Right lung (tissue), 10 donors: ENCODE data around the gene OR5K1. TPM values are rescaled to one million over a fixed set of nuclear protein-coding genes. Genes with fewer than 3 reads are reported as not detected.

Experiments
- DNase-seq, 2 donors: peaks; one replicate each; pipeline ENCODE4 v3.0.0-alpha.2; 2013
- long read RNA-seq, 8 donors: transcript quantifications; one replicate each; lab custom pipeline, GENCODE V29; 2026
- polyA plus RNA-seq, 5 donors: library from polyadenylated mRNA; unstranded; fragments of 120-200 nt; gene quantifications; one replicate each; pipeline versions ENCODE4 v1.2.1 to v1.2.3, GENCODE V29; 2013; ENCODE audit warnings: inconsistent platforms in 1 of 5, low replicate concordance in 1 of 5; ENCODE audit not compliant: insufficient read length in 5 of 5, insufficient read depth in 1 of 5

Gene OR5K1
- not detected for polyA plus RNA-seq
- long read RNA-seq, donor 1, result 0 reads
- long read RNA-seq, donor 2, result 0 reads
- long read RNA-seq, donor 3, result 0 reads
- long read RNA-seq, donor 4, result 0 reads
- long read RNA-seq, donor 5, result 0 reads
- long read RNA-seq, donor 6, result 0 reads
- long read RNA-seq, donor 7, result 0 reads
- long read RNA-seq, donor 8, result 0 reads

- no peak for DNase-seq
These were observed at the start of gene OR5K1 for GRCh38 chr3:98462901-98463300. OR5K1 (plus strand) TSS chr3:98463201; CDS start chr3:98469577, 6,376 bp downstream.

- DNase-seq, result no peak
These were observed 30.4 kb upstream of the OR5K1 start for GRCh38 chr3:98432575-98432974.

- DNase-seq, result no peak
These were observed 29.2 kb upstream of the OR5K1 start for GRCh38 chr3:98433764-98434163.

- DNase-seq, result no peak
These were observed 28.6 kb upstream of the OR5K1 start for GRCh38 chr3:98434412-98434811.

- no peak for DNase-seq
These were observed 22.7 kb upstream of the OR5K1 start for GRCh38 chr3:98440283-98440682.

GRCh38 chr3:98445949-98446406 lies 17.0 kb upstream of the OR5K1 start:
- no peak for DNase-seq

GRCh38 chr3:98449606-98450193 lies 13.3 kb upstream of the OR5K1 start:
- DNase-seq, result no peak

GRCh38 chr3:98450372-98450771 lies 12.6 kb upstream of the OR5K1 start:
- no peak for DNase-seq

GRCh38 chr3:98453827-98454226 lies 9.2 kb upstream of the OR5K1 start:
- DNase-seq, result no peak

GRCh38 chr3:98454929-98455328 lies 8.1 kb upstream of the OR5K1 start:
- no peak for DNase-seq

- DNase-seq, result no peak
These were observed 5.5 kb upstream of the OR5K1 start for GRCh38 chr3:98457543-98457942.

- DNase-seq, result no peak
These were observed 2.8 kb upstream of the OR5K1 start for GRCh38 chr3:98460220-98460619.

GRCh38 chr3:98482717-98483482 lies 19.9 kb downstream of the OR5K1 start:
- DNase-seq, result no peak

GRCh38 chr3:98483626-98484025 lies 20.6 kb downstream of the OR5K1 start:
- DNase-seq, result no peak

GRCh38 chr3:98497381-98497780 lies 34.4 kb downstream of the OR5K1 start, which contains the start of gene OR5K2:
OR5K2 (plus strand) TSS chr3:98497681; CDS start chr3:98497681, 0 bp downstream.
- DNase-seq, result no peak

GRCh38 chr3:98500019-98500418 lies 37.0 kb downstream of the OR5K1 start:
- DNase-seq, result no peak

- no peak for DNase-seq
These were observed 38.3 kb downstream of the OR5K1 start for GRCh38 chr3:98501270-98501669.

GRCh38 chr3:98501863-98502576 lies 39.0 kb downstream of the OR5K1 start:
- DNase-seq, result no peak

GRCh38 chr3:98504539-98504938 lies 41.5 kb downstream of the OR5K1 start:
- DNase-seq, result no peak

- no peak for DNase-seq
These were observed 45.6 kb downstream of the OR5K1 start for GRCh38 chr3:98508582-98508981.

- no peak for DNase-seq
These were observed 49.6 kb downstream of the OR5K1 start for GRCh38 chr3:98512576-98512975.

- DNase-seq, result no peak
These were observed 50.1 kb downstream of the OR5K1 start for GRCh38 chr3:98513091-98513511.
